ENCODE measurements around the gene HEATR1.

The HEATR1 gene

GRCh38 chr1:236552901-236553300, 51.4 kb downstream of the HEATR1 start:
- no peak for TF ChIP-seq CTCF (IDR thresholded peaks at IDR 0.05; ENCODE audit: control insufficient read depth, insufficient read depth, low read depth, low read length, missing control alignments)
- DNase-seq (ENCODE audit: low read depth), result no peak
- no peak overlapping the region for H3K4me3 ChIP-seq (ENCODE audit: control insufficient read depth, low read depth, low read length)

DNA sequence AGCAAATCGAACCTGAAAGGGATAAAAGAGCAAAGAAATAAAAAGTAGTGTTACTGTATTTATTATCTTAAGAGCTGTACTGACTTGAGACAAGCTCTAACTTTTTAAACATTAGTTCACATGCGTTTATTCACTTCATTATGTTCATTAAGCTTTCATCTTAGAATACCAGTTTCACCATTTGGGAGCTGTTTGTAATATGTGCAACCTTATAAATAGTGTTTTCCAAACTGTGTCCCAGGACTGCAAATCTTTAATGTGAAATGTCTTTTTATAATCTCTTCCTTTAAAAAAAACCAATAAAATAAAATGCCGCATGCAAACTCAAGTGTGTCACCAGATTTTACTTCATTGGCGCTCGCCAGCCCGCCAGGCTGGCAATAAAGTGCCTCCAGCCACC, 52.2 kb downstream of the HEATR1 start:
- DNase-seq (ENCODE audit: low read depth), result no peak
- H3K4me3 ChIP-seq (ENCODE audit: control insufficient read depth, low read depth, low read length), result no peak overlapping the region
- no peak for TF ChIP-seq CTCF (IDR thresholded peaks at IDR 0.05; ENCODE audit: control insufficient read depth, insufficient read depth, low read depth, low read length, missing control alignments)

- DNase-seq (ENCODE audit: low read depth), result no peak
- H3K4me3 ChIP-seq (ENCODE audit: control insufficient read depth, low read depth, low read length), result no peak overlapping the region
- no peak for TF ChIP-seq CTCF (IDR thresholded peaks at IDR 0.05; ENCODE audit: control insufficient read depth, insufficient read depth, low read depth, low read length, missing control alignments)
Measured at GRCh38 chr1:236550961-236551851, 53.1 kb downstream of the HEATR1 start.

- TF ChIP-seq CTCF (IDR thresholded peaks at IDR 0.05; ENCODE audit: control insufficient read depth, insufficient read depth, low read depth, low read length, missing control alignments), result no peak
- DNase-seq (ENCODE audit: low read depth), result no peak
Measured at GRCh38 chr1:236548452-236548851, 55.9 kb downstream of the HEATR1 start.

DNA sequence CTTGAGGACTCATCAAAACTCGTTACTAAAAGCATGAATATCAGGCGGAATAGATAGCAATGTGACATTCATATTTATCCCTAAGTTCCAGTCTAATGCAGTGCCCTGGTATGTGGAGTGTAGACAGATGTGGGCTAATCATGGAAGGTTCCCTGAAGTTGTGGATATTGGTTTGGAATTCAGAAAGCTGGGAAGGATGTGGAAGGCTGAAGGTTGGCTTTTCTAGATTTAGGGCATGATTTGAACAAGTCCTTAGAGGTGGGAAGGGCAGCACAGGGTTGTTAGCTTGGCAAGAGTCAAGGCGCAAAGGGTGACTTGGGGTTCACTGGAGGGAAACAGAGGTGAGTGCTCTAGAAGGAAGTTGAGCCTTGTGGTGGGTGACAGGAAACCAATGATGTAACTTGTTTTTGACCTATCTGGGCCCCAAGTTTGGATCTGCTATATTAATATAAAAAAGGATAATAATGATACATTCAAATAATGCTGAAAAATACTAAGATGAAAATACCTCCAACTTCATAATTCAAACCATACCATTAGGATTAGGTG, 58.6 kb downstream of the HEATR1 start:
- no peak for TF ChIP-seq CTCF (IDR thresholded peaks at IDR 0.05; ENCODE audit: control insufficient read depth, insufficient read depth, low read depth, low read length, missing control alignments)
- DNase-seq (ENCODE audit: low read depth), result no peak
- no peak overlapping the region for H3K4me3 ChIP-seq (ENCODE audit: control insufficient read depth, low read depth, low read length)

More at GRCh38 chr1:236548452-236548851, 55.9 kb downstream of the HEATR1 start:
- H3K4me3 ChIP-seq (ENCODE audit: control insufficient read depth, low read depth, low read length), result no peak overlapping the region

GRCh38 chr1:236543065-236543669, 61.1 kb downstream of the HEATR1 start:
- peak; percentile 6 for TF ChIP-seq CTCF (IDR thresholded peaks at IDR 0.05; ENCODE audit: control insufficient read depth, insufficient read depth, low read depth, low read length, missing control alignments)
- no peak overlapping the region for H3K4me3 ChIP-seq (ENCODE audit: control insufficient read depth, low read depth, low read length)
- no peak for DNase-seq (ENCODE audit: low read depth)

All from AG09309 (cell line).